Neural progenitor cell (in vitro differentiated cells): ENCODE results near the gene PFDN1. TPM values are rescaled to one million over a fixed set of nuclear protein-coding genes. Genes with fewer than 3 reads are reported as not detected.
A peak's percentile ranks its signal among the peaks of the same experiment; 100 is the strongest.

Source experiments
- DNase-seq: peaks from one replicate; pipeline ENCODE4 v3.0.0-alpha.2; 2016; ENCODE audit warnings: low spot score
- H2AFZ ChIP-seq: fragments of 200-600 bp; sonication (generic); replicated peaks from 2 replicates; pipeline ENCODE4 v1.6.1; 2016; ENCODE audit warnings: antibody characterized with exemption
- H3F3A ChIP-seq: fragments of 200-600 bp; sonication (generic); 2 replicates; pipeline ENCODE4 v1.6.1; 2016; ENCODE audit warnings: antibody characterized with exemption, low read depth
- H3K27ac ChIP-seq: fragments of 200-600 bp; sonication (generic); 2 replicates; pipeline ENCODE4 v1.5.1; 2016; ENCODE audit warnings: mild to moderate bottlenecking
- H3K27me3 ChIP-seq: fragments of 200-600 bp; sonication (generic); 2 replicates; pipeline ENCODE4 v1.6.1; 2016; ENCODE audit warnings: mild to moderate bottlenecking, moderate library complexity
- H3K36me3 ChIP-seq: fragments of 200-600 bp; sonication (generic); 2 replicates; pipeline ENCODE4 v1.5.1; 2016
- H3K4me1 ChIP-seq: fragments of 200-600 bp; sonication (generic); 2 replicates; pipeline ENCODE4 v1.6.1; 2016; ENCODE audit warnings: mixed run types
- H3K4me2 ChIP-seq: fragments of 200-600 bp; sonication (generic); 2 replicates; pipeline ENCODE4 v1.6.1; 2016
- H3K4me3 ChIP-seq: fragments of 200-600 bp; sonication (generic); 2 replicates; pipeline ENCODE4 v1.5.1; 2016
- H3K79me2 ChIP-seq: fragments of 200-600 bp; sonication (generic); 2 replicates; pipeline ENCODE4 v1.6.1; 2016; ENCODE audit warnings: low read depth
- H3K9ac ChIP-seq: fragments of 200-600 bp; sonication (generic); 2 replicates; pipeline ENCODE4 v1.6.1; 2016
- H3K9me3 ChIP-seq: fragments of 200-600 bp; sonication (generic); 2 replicates; pipeline ENCODE4 v1.5.1; 2016; ENCODE audit warnings: low read depth
- H4K20me1 ChIP-seq: fragments of 200-600 bp; sonication (generic); 2 replicates; pipeline ENCODE4 v1.6.1; 2016; ENCODE audit warnings: low read depth
- H3K27ac Mint-ChIP-seq: 3 replicates; pipeline ENCODE4 v1.8.0; 2021; ENCODE audit warnings: mixed read lengths
- H3K27me3 Mint-ChIP-seq: 2 replicates; pipeline ENCODE4 v1.8.0; 2022; ENCODE audit warnings: low read depth, mild to moderate bottlenecking, inconsistent platforms, moderate library complexity, mixed read lengths; ENCODE audit not compliant: insufficient read depth
- H3K36me3 Mint-ChIP-seq: 3 replicates; pipeline ENCODE4 v1.8.0; 2021; ENCODE audit warnings: mixed read lengths
- H3K4me1 Mint-ChIP-seq: 3 replicates; pipeline ENCODE4 v1.8.0; 2021; ENCODE audit warnings: mixed read lengths
- H3K4me3 Mint-ChIP-seq: 3 replicates; pipeline ENCODE4 v1.8.0; 2021; ENCODE audit warnings: mild to moderate bottlenecking, moderate library complexity, mixed read lengths
- H3K9me3 Mint-ChIP-seq: 3 replicates; pipeline ENCODE4 v1.8.0; 2020; ENCODE audit warnings: mixed read lengths
- CTCF ChIP-seq: fragments of 200-600 bp; sonication (generic); IDR thresholded peaks from 2 replicates; pipeline ENCODE4 v1.5.1; 2017; ENCODE audit warnings: antibody characterized with exemption, mild to moderate bottlenecking
- EZH2 ChIP-seq: fragments of 200-600 bp; sonication (generic); IDR thresholded peaks from 2 replicates; pipeline ENCODE4 v1.6.1; 2017; ENCODE audit warnings: antibody characterized with exemption, mild to moderate bottlenecking, moderate library complexity
- EZH2phosphoT487 ChIP-seq: fragments of 200-600 bp; sonication (generic); IDR thresholded peaks from 2 replicates; pipeline ENCODE4 v1.6.1; 2017; ENCODE audit warnings: antibody characterized with exemption
- total RNA-seq: library from RNA; depleted of rRNA; stranded (reverse); fragments of >200 nt; gene quantifications from 2 replicates; pipeline ENCODE4 v1.2.3, GENCODE V29; 2015; ENCODE audit warnings: low replicate concordance

Gene PFDN1
- total RNA-seq, 1 donor from 2014 or later, result 79.8 TPM

GRCh38 chr5:140244525-140245025 is 58.3 kb downstream of the PFDN1 start:
- TF ChIP-seq CTCF, result peak; percentile 92
- no peak for TF ChIP-seq EZH2phosphoT487
- no peak for TF ChIP-seq EZH2
- Histone ChIP-seq H2AFZ (no peak overlapping the region), H4K20me1 (peaks cover 24% of the 10 kb centered on the region), H3K36me3 (no peaks in the 10 kb centered on the region), H3K4me1 (peaks cover 14% of the 10 kb centered on the region), H3K4me3 (no peak overlapping the region), H3K9me3 (no peaks in the 10 kb centered on the region), H3K27me3 (no peaks in the 10 kb centered on the region), H3K27ac (no peak overlapping the region), H3K79me2 (no peaks in the 10 kb centered on the region), H3K4me2 (no peak overlapping the region), H3K9ac (no peak overlapping the region), H3F3A (peaks cover 21% of the 10 kb centered on the region)
- Mint-ChIP-seq H3K9me3 (no peaks in the 10 kb centered on the region), H3K27ac (no peak overlapping the region), H3K4me3 (no peak overlapping the region), H3K4me1 (peaks cover 29% of the 10 kb centered on the region), H3K36me3 (peaks cover 4% of the 10 kb centered on the region), H3K27me3 (peaks cover 4% of the 10 kb centered on the region)
- peak; percentile 94 for DNase-seq

- H3K79me2 ChIP-seq, result no peaks in the 10 kb centered on the region
- TF ChIP-seq EZH2phosphoT487 (no peak), EZH2 (no peak), CTCF (no peak)
- Mint-ChIP-seq H3K36me3 (peaks cover 2% of the 10 kb centered on the region), H3K4me1 (peaks cover 29% of the 10 kb centered on the region), H3K27ac (no peak overlapping the region), H3K27me3 (peaks cover 4% of the 10 kb centered on the region), H3K9me3 (no peaks in the 10 kb centered on the region), H3K4me3 (no peak overlapping the region)
- no peaks in the 10 kb centered on the region for H3K36me3 ChIP-seq
- no peak overlapping the region for H3K4me2 ChIP-seq
- peaks cover 14% of the 10 kb centered on the region for H3K4me1 ChIP-seq
- H4K20me1 ChIP-seq, result peaks cover 24% of the 10 kb centered on the region
- no peaks in the 10 kb centered on the region for H3K9me3 ChIP-seq
- H3F3A ChIP-seq, result peaks cover 21% of the 10 kb centered on the region
- H3K4me3 ChIP-seq, result no peak overlapping the region
- no peak overlapping the region for H2AFZ ChIP-seq
- no peaks in the 10 kb centered on the region for H3K27me3 ChIP-seq
- no peak overlapping the region for H3K9ac ChIP-seq
- no peak for DNase-seq
- H3K27ac ChIP-seq, result no peak overlapping the region
These were observed 59.1 kb downstream of the PFDN1 start for GRCh38 chr5:140243706-140244250.

- Mint-ChIP-seq H3K4me3 (no peak overlapping the region), H3K9me3 (no peaks in the 10 kb centered on the region), H3K36me3 (no peaks in the 10 kb centered on the region), H3K27ac (no peak overlapping the region), H3K27me3 (peaks cover 4% of the 10 kb centered on the region), H3K4me1 (peaks cover 29% of the 10 kb centered on the region)
- H3F3A ChIP-seq, result peaks cover 21% of the 10 kb centered on the region
- no peak overlapping the region for H2AFZ ChIP-seq
- no peaks in the 10 kb centered on the region for H3K27me3 ChIP-seq
- no peak overlapping the region for H3K9ac ChIP-seq
- TF ChIP-seq EZH2phosphoT487 (no peak), CTCF (no peak), EZH2 (no peak)
- H3K9me3 ChIP-seq, result no peaks in the 10 kb centered on the region
- H3K36me3 ChIP-seq, result no peaks in the 10 kb centered on the region
- H3K4me2 ChIP-seq, result no peak overlapping the region
- no peak overlapping the region for H3K4me3 ChIP-seq
- DNase-seq, result no peak
- no peak overlapping the region for H3K27ac ChIP-seq
- H3K4me1 ChIP-seq, result peaks cover 14% of the 10 kb centered on the region
- no peaks in the 10 kb centered on the region for H3K79me2 ChIP-seq
- H4K20me1 ChIP-seq, result peaks cover 20% of the 10 kb centered on the region
These were observed 59.9 kb downstream of the PFDN1 start for GRCh38 chr5:140242890-140243585.
